HFFc6 (cell line): ENCODE results near the gene SEC16B. TPM values are rescaled to one million over a fixed set of nuclear protein-coding genes. Genes with fewer than 3 reads are reported as not detected.

ENCODE experiments used
- DNase-seq: peaks from one replicate; pipeline ENCODE4 v3.0.0-alpha.2; 2018
- H3K27ac Mint-ChIP-seq: 2 replicates; pipeline ENCODE4 v1.8.0; 2020; ENCODE audit warnings: mild to moderate bottlenecking, mixed read lengths
- H3K27me3 Mint-ChIP-seq: 2 replicates; pipeline ENCODE4 v1.8.0; 2021; ENCODE audit warnings: mild to moderate bottlenecking, moderate library complexity, mixed read lengths; ENCODE audit not compliant: insufficient read depth
- H3K36me3 Mint-ChIP-seq: 2 replicates; pipeline ENCODE4 v1.8.0; 2021; ENCODE audit warnings: low read depth, mixed read lengths
- H3K4me1 Mint-ChIP-seq: 2 replicates; pipeline ENCODE4 v1.8.0; 2020; ENCODE audit warnings: low read depth, mixed read lengths
- H3K4me3 Mint-ChIP-seq: 2 replicates; pipeline ENCODE4 v1.8.0; 2020; ENCODE audit warnings: mild to moderate bottlenecking, moderate library complexity, mixed read lengths
- H3K9me3 Mint-ChIP-seq: 2 replicates; pipeline ENCODE4 v1.8.0; 2020; ENCODE audit warnings: mild to moderate bottlenecking, mixed read lengths
- CTCF ChIP-seq: fragments of 200-600 bp; sonication (generic); IDR thresholded peaks from 2 replicates; pipeline ENCODE4 v1.5.0; 2021; ENCODE audit warnings: antibody characterized with exemption, mild to moderate bottlenecking
- total RNA-seq, 6 experiments: library from RNA; stranded (reverse); fragmentation: NEBNext Ultra II Directional; extraction: Animal tissue kit (Norgen Biotek cat#: 25700); gene quantifications; 2 replicates in 1 of 6; 3 replicates in 5 of 6; pipeline ENCODE4 v1.2.3, GENCODE V29; 2021

The SEC16B gene
- total RNA-seq, 6 experiments from 2014 or later = 1.7 to 3.2 (median 2.0) TPM

DNA sequence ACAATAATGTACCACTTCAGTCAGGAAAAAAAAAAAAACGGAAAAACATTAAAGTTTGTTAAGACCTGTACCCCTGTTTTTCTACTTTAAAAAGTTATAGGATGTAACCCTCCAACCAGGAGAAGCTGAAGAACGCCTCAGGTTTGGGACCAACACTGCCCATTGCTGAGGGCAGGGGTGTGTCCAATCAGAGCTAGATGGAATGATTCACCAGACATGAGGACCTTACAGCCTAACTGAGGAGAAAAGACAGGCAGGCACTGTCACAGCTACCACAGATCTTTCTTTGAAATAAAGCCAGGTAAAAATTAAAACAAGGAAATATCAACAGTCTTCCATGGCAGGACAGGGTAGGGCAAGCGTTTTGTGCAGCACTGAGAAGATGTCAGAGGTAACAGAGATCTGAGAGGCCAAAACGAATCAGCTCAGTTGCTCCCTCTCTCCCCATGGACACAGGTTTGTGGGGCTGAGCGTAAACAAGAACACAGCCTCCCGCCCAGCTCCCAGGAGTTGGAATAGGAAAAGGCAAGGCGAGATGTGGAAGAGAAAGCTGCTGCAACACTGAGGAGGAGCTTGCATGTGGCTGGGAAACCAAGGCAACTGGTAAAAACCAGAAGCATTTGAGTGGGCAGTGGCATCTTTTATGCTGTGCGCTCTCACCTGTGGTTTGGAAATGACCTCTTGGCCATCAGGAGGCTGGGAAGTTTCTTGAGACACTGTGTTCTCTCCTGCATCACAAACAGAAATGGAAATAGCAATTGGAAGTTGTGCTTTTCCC is 34.0 kb downstream of the SEC16B start:
- H3K9me3 Mint-ChIP-seq = no peaks in the 10 kb centered on the region
- no peaks in the 10 kb centered on the region; the same call in 1 of the 2 replicates for H3K27me3 Mint-ChIP-seq
- H3K27ac Mint-ChIP-seq = no peak overlapping the region
- peaks cover 29% of the 10 kb centered on the region for H3K4me1 Mint-ChIP-seq
- no peak overlapping the region for H3K4me3 Mint-ChIP-seq
- TF ChIP-seq CTCF = no peak
- DNase-seq = no peak
- H3K36me3 Mint-ChIP-seq = peaks cover 5% of the 10 kb centered on the region; the same call in 1 of the 2 replicates

- Mint-ChIP-seq H3K4me3 (no peak overlapping the region), H3K27ac (no peak overlapping the region), H3K36me3 (peaks cover 5% of the 10 kb centered on the region; the same call in 1 of the 2 replicates), H3K9me3 (no peaks in the 10 kb centered on the region), H3K27me3 (no peaks in the 10 kb centered on the region; the same call in 1 of the 2 replicates), H3K4me1 (peaks cover 29% of the 10 kb centered on the region)
- DNase-seq = no peak
- TF ChIP-seq CTCF = no peak
Observed at GRCh38 chr1:177934927-177935326, 34.9 kb downstream of the SEC16B start.

DNA sequence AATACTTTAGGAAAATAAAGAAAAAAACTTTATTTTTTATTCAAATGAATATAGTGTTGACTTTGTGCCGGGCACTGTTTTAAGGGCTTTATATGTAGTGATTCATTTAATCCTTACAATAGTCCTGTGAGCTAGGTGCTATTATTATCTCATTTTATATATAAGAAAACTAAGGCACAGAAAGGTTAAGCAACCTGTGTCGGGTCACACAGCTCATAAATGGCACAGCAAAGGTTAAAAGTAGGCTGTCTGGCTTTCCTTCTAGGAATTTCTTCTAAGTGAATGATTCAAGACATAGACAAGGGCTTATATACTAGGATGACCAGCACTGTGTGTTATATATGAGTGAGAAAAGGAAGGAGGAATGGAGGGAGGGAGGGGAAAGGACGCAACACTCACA is 35.4 kb downstream of the SEC16B start:
- no peaks in the 10 kb centered on the region; the same call in 1 of the 2 replicates for H3K27me3 Mint-ChIP-seq
- peaks cover 29% of the 10 kb centered on the region for H3K4me1 Mint-ChIP-seq
- H3K4me3 Mint-ChIP-seq = no peak overlapping the region
- no peaks in the 10 kb centered on the region for H3K9me3 Mint-ChIP-seq
- peaks cover 5% of the 10 kb centered on the region; the same call in 1 of the 2 replicates for H3K36me3 Mint-ChIP-seq
- no peak for TF ChIP-seq CTCF
- no peak overlapping the region for H3K27ac Mint-ChIP-seq
- no peak for DNase-seq

GRCh38 chr1:177933881-177934280 is 36.0 kb downstream of the SEC16B start:
- no peak for TF ChIP-seq CTCF
- H3K36me3 Mint-ChIP-seq = peaks cover 5% of the 10 kb centered on the region; the same call in 1 of the 2 replicates
- H3K27me3 Mint-ChIP-seq = no peaks in the 10 kb centered on the region; the same call in 1 of the 2 replicates
- H3K4me1 Mint-ChIP-seq = peaks cover 35% of the 10 kb centered on the region
- no peak for DNase-seq
- H3K4me3 Mint-ChIP-seq = no peak overlapping the region
- H3K27ac Mint-ChIP-seq = no peak overlapping the region
- no peaks in the 10 kb centered on the region for H3K9me3 Mint-ChIP-seq

DNA sequence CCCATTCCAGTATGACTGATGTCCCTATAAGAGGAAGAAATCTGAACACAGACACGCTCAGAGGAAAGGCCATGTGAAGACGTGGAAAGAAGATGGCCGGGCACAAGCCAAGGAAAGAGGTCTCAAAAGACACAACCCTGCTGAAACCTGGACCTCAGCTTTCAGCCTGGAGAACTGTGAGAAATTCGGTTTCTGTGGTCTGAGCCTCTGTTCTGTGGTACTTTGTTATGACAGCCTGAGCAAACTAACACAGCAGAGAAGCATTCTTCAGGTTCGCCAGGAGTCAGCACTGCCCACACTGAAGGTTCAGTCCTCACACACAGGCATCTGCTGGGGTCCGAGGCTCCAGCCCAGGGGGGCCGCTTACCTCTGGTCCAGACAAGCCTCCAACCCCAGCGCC is 37.7 kb downstream of the SEC16B start:
- peaks cover 37% of the 10 kb centered on the region for H3K4me1 Mint-ChIP-seq
- no peaks in the 10 kb centered on the region for H3K9me3 Mint-ChIP-seq
- DNase-seq = no peak
- no peak overlapping the region for H3K4me3 Mint-ChIP-seq
- H3K27ac Mint-ChIP-seq = no peak overlapping the region; the same call in 1 of the 2 replicates
- peaks cover 5% of the 10 kb centered on the region; the same call in 1 of the 2 replicates for H3K36me3 Mint-ChIP-seq
- no peak for TF ChIP-seq CTCF
- no peaks in the 10 kb centered on the region; the same call in 1 of the 2 replicates for H3K27me3 Mint-ChIP-seq
